HFFc6 (cell line): Measurements from ENCODE around the gene ST14. TPM values are rescaled to one million over a fixed set of nuclear protein-coding genes. Genes with fewer than 3 reads are reported as not detected.

Source experiments
- DNase-seq: peaks from one replicate; pipeline ENCODE4 v3.0.0-alpha.2; 2018
- H3K27ac Mint-ChIP-seq: 2 replicates; pipeline ENCODE4 v1.8.0; 2020; ENCODE audit warnings: mild to moderate bottlenecking, mixed read lengths
- H3K27me3 Mint-ChIP-seq: 2 replicates; pipeline ENCODE4 v1.8.0; 2021; ENCODE audit warnings: mild to moderate bottlenecking, moderate library complexity, mixed read lengths; ENCODE audit not compliant: insufficient read depth
- H3K36me3 Mint-ChIP-seq: 2 replicates; pipeline ENCODE4 v1.8.0; 2021; ENCODE audit warnings: low read depth, mixed read lengths
- H3K4me1 Mint-ChIP-seq: 2 replicates; pipeline ENCODE4 v1.8.0; 2020; ENCODE audit warnings: low read depth, mixed read lengths
- H3K4me3 Mint-ChIP-seq: 2 replicates; pipeline ENCODE4 v1.8.0; 2020; ENCODE audit warnings: mild to moderate bottlenecking, moderate library complexity, mixed read lengths
- H3K9me3 Mint-ChIP-seq: 2 replicates; pipeline ENCODE4 v1.8.0; 2020; ENCODE audit warnings: mild to moderate bottlenecking, mixed read lengths
- total RNA-seq, 6 experiments: library from RNA; stranded (reverse); fragmentation: NEBNext Ultra II Directional; extraction: Animal tissue kit (Norgen Biotek cat#: 25700); gene quantifications; 2 replicates in 1 of 6; 3 replicates in 5 of 6; pipeline ENCODE4 v1.2.3, GENCODE V29; 2021
- TF ChIP-seq, protein P1 (sequence below): fragments of 200-600 bp; sonication (generic); IDR thresholded peaks from 2 replicates; pipeline ENCODE4 v1.5.0; 2021; ENCODE audit warnings: antibody characterized with exemption, mild to moderate bottlenecking

ST14 gene
- total RNA-seq, 6 experiments from 2014 or later: not detected

- TF ChIP-seq, protein P1, sequence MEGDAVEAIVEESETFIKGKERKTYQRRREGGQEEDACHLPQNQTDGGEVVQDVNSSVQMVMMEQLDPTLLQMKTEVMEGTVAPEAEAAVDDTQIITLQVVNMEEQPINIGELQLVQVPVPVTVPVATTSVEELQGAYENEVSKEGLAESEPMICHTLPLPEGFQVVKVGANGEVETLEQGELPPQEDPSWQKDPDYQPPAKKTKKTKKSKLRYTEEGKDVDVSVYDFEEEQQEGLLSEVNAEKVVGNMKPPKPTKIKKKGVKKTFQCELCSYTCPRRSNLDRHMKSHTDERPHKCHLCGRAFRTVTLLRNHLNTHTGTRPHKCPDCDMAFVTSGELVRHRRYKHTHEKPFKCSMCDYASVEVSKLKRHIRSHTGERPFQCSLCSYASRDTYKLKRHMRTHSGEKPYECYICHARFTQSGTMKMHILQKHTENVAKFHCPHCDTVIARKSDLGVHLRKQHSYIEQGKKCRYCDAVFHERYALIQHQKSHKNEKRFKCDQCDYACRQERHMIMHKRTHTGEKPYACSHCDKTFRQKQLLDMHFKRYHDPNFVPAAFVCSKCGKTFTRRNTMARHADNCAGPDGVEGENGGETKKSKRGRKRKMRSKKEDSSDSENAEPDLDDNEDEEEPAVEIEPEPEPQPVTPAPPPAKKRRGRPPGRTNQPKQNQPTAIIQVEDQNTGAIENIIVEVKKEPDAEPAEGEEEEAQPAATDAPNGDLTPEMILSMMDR: no peak
- Mint-ChIP-seq H3K36me3 (no peaks in the 10 kb centered on the region), H3K4me3 (no peak overlapping the region), H3K27ac (no peak overlapping the region), H3K27me3 (peaks cover 56% of the 10 kb centered on the region), H3K9me3 (no peaks in the 10 kb centered on the region), H3K4me1 (peaks cover 16% of the 10 kb centered on the region)
- no peak for DNase-seq
Observed at GRCh38 chr11:130159139-130159538, 443 bp upstream of the ST14 start.

- peaks cover 57% of the 10 kb centered on the region for H3K27me3 Mint-ChIP-seq
- no peak overlapping the region for H3K27ac Mint-ChIP-seq
- peaks cover 16% of the 10 kb centered on the region for H3K4me1 Mint-ChIP-seq
- DNase-seq: no peak
- no peaks in the 10 kb centered on the region for H3K36me3 Mint-ChIP-seq
- no peak overlapping the region for H3K4me3 Mint-ChIP-seq
- no peaks in the 10 kb centered on the region for H3K9me3 Mint-ChIP-seq
- TF ChIP-seq, protein P1: no peak
Observed at GRCh38 chr11:130160498-130161155, 1.0 kb downstream of the ST14 start.

- TF ChIP-seq, protein P1: no peak
- peaks cover 55% of the 10 kb centered on the region for H3K27me3 Mint-ChIP-seq
- H3K36me3 Mint-ChIP-seq: no peaks in the 10 kb centered on the region
- no peaks in the 10 kb centered on the region for H3K9me3 Mint-ChIP-seq
- no peak for DNase-seq
- no peak overlapping the region for H3K4me3 Mint-ChIP-seq
- no peak overlapping the region for H3K27ac Mint-ChIP-seq
- H3K4me1 Mint-ChIP-seq: peaks cover 20% of the 10 kb centered on the region
Observed at GRCh38 chr11:130161441-130162145, 2.0 kb downstream of the ST14 start.

GRCh38 chr11:130162733-130163132 lies 3.2 kb downstream of the ST14 start:
- H3K36me3 Mint-ChIP-seq: no peaks in the 10 kb centered on the region
- no peaks in the 10 kb centered on the region for H3K9me3 Mint-ChIP-seq
- DNase-seq: no peak
- no peak overlapping the region for H3K27ac Mint-ChIP-seq
- H3K27me3 Mint-ChIP-seq: peaks cover 48% of the 10 kb centered on the region
- peaks cover 23% of the 10 kb centered on the region for H3K4me1 Mint-ChIP-seq
- H3K4me3 Mint-ChIP-seq: no peak overlapping the region
- TF ChIP-seq, protein P1: no peak

DNA sequence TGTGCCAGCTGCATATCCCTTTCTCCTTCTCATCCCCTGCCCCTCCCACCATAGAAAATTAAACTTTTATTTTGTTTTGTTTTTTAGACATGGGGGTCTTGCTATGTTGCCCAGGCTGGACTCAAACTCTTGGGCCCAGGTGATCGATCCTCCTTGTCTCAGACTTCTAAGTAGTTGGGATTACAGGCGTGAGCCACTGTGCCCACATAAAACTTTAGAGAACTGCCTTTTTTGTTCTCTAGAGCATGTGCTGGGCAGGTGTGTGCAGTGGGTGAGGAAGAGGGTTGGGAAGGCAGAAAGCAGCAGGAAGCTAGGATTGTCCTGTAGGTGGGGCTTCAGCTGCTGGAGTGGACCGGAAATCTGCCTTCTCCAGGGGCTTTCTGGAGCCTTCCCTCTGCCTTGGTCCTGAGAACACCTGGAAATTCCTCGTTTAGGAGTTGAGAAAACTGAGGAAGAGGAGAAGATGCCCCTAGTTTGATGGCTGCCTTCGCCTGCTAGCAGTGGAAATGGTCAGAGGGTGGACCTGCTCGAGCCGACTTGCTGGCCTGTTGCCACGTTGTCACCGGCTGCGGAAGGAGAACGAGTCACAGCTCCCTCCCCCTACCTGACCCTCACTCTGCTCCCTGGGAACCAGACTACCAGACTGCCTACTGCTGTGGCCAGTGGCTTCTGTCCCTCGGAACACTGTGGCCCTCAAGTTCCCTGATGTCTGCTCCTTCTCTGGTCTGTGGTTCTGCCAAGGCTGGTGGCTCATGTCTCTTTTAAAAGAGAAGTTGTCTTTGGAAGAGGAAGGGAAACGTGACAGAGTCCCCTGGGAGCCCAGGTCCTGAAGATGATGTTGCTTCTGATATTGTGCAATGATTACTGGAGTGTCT lies 4.0 kb downstream of the ST14 start:
- Mint-ChIP-seq H3K4me1 (peaks cover 31% of the 10 kb centered on the region), H3K36me3 (no peaks in the 10 kb centered on the region), H3K27me3 (peaks cover 41% of the 10 kb centered on the region), H3K27ac (no peak overlapping the region), H3K4me3 (no peak overlapping the region), H3K9me3 (no peaks in the 10 kb centered on the region)
- DNase-seq: no peak
- TF ChIP-seq, protein P1: no peak
